ENCODE measurements around the gene COL4A2. TPM values are rescaled to one million over a fixed set of nuclear protein-coding genes. Genes with fewer than 3 reads are reported as not detected.

Gene COL4A2
- total RNA-seq, 4 donors from 2014 or later = 97.6 to 193 (median 131) TPM

- Histone ChIP-seq H3K4me3 (replicated peaks in 1 of 3) (no peak overlapping the region), H3K9me3 (no peaks in the 10 kb centered on the region), H3K27ac (peak overlapping the region; percentile 46 to 92 (median 71)), H3K36me3 (peaks cover 0 to 7% of the 10 kb centered on the region in 2 donors), H3K4me1 (peaks cover 65 to 85% of the 10 kb centered on the region in 2 donors), H3K27me3 (no peaks in the 10 kb centered on the region)
- DNase-seq = peak; percentile 84 to 92
- TF ChIP-seq POLR2A (IDR thresholded peaks at IDR 0.05) = peak in 1 of 2 donors; percentile 35
- TF ChIP-seq, protein P1, sequence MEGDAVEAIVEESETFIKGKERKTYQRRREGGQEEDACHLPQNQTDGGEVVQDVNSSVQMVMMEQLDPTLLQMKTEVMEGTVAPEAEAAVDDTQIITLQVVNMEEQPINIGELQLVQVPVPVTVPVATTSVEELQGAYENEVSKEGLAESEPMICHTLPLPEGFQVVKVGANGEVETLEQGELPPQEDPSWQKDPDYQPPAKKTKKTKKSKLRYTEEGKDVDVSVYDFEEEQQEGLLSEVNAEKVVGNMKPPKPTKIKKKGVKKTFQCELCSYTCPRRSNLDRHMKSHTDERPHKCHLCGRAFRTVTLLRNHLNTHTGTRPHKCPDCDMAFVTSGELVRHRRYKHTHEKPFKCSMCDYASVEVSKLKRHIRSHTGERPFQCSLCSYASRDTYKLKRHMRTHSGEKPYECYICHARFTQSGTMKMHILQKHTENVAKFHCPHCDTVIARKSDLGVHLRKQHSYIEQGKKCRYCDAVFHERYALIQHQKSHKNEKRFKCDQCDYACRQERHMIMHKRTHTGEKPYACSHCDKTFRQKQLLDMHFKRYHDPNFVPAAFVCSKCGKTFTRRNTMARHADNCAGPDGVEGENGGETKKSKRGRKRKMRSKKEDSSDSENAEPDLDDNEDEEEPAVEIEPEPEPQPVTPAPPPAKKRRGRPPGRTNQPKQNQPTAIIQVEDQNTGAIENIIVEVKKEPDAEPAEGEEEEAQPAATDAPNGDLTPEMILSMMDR (IDR thresholded peaks at IDR 0.05) = no peak
- 55 to 79% methylated on average over 14 to 23 of the region's 25 CpGs for WGBS, 2 donors
- intact Hi-C loops (cut with DNase I) = no loop called here
These were observed 218.5 kb downstream of the COL4A2 start for GRCh38 chr13:110525328-110526319.

- Histone ChIP-seq H3K9me3 (no peaks in the 10 kb centered on the region), H3K27me3 (no peaks in the 10 kb centered on the region), H3K4me1 (peaks cover 71 to 79% of the 10 kb centered on the region in 2 donors), H3K36me3 (peaks cover 0 to 3% of the 10 kb centered on the region in 2 donors), H3K4me3 (replicated peaks in 1 of 3) (no peak overlapping the region), H3K27ac (peak overlapping the region; percentile 46 to 92 (median 71))
- no peak for DNase-seq
- intact Hi-C loops (cut with DNase I) = loop anchor here (2.0 kb wide), 1 partner anchor 34 kb away; no protein-coding TSS in a partner anchor
- 58 to 87% methylated on average over 5 of the region's 5 CpGs for WGBS, 2 donors
- no peak for TF ChIP-seq POLR2A (IDR thresholded peaks at IDR 0.05)
- TF ChIP-seq, protein P1 (IDR thresholded peaks at IDR 0.05) = no peak
These were observed 221.3 kb downstream of the COL4A2 start for GRCh38 chr13:110528371-110528770.

GRCh38 chr13:110528911-110529310 lies 221.8 kb downstream of the COL4A2 start:
- DNase-seq = no peak
- TF ChIP-seq, protein P1 (IDR thresholded peaks at IDR 0.05) = no peak
- no peak for TF ChIP-seq POLR2A (IDR thresholded peaks at IDR 0.05)
- intact Hi-C loops (cut with DNase I) = loop anchor here (2.0 kb wide), 1 partner anchor 34 kb away; no protein-coding TSS in a partner anchor
- WGBS, 2 donors = 94 to 95% methylated on average over 6 of the region's 6 CpGs
- Histone ChIP-seq H3K36me3 (no peaks in the 10 kb centered on the region), H3K4me1 (peaks cover 72 to 79% of the 10 kb centered on the region in 2 donors), H3K4me3 (replicated peaks in 1 of 3) (no peak overlapping the region), H3K27ac (peak overlapping the region in 1 of 3 donors; percentile 92), H3K9me3 (no peaks in the 10 kb centered on the region), H3K27me3 (no peaks in the 10 kb centered on the region)

- Histone ChIP-seq H3K27ac (peak overlapping the region in 1 of 3 donors; percentile 92), H3K4me3 (replicated peaks in 1 of 3) (no peak overlapping the region), H3K36me3 (no peaks in the 10 kb centered on the region), H3K9me3 (no peaks in the 10 kb centered on the region), H3K27me3 (no peaks in the 10 kb centered on the region), H3K4me1 (peaks cover 64 to 71% of the 10 kb centered on the region in 2 donors)
- WGBS, 2 donors = 90% methylated on average over 14 to 16 of the region's 23 CpGs
- no peak for TF ChIP-seq POLR2A (IDR thresholded peaks at IDR 0.05)
- TF ChIP-seq, protein P1 (IDR thresholded peaks at IDR 0.05) = no peak
- intact Hi-C loops (cut with DNase I) = loop anchor here (2.0 kb wide), 1 partner anchor 33 kb away; no protein-coding TSS in a partner anchor
- no peak for DNase-seq
These were observed 222.6 kb downstream of the COL4A2 start for GRCh38 chr13:110529522-110530311.
